GM13977 (cell line): Measurements from ENCODE around the gene LRRC30.

ENCODE experiments used
- DNase-seq: peaks from one replicate; pipeline ENCODE4 v3.0.0; 2012; ENCODE audit warnings: low spot score
- CTCF ChIP-seq: IDR thresholded peaks from 2 replicates; pipeline ENCODE4 v1.5.1; 2012; ENCODE audit warnings: mild to moderate bottlenecking, control low read depth; ENCODE audit not compliant: insufficient read depth; ENCODE audit errors: extremely low read depth, missing control alignments
- in situ Hi-C: fragments of 300-500 bp; cut with MboI; formaldehyde crosslinking; loops from one replicate; pipeline ENCODE4 v1.12.0; 2022; ENCODE audit warnings: low sequenced_read_pairs, low pct_unique_long_range_greater_than_20kb, mixed read lengths, inconsistent platforms; ENCODE audit not compliant: unreplicated experiment

The LRRC30 gene

GRCh38 chr18:7234956-7235355 lies 4.1 kb downstream of the LRRC30 start:
- no peak for DNase-seq
- in situ Hi-C loops, result no loop called here
- no peak for TF ChIP-seq CTCF

- in situ Hi-C loops, result no loop called here
- no peak for TF ChIP-seq CTCF
- no peak for DNase-seq
These were observed 5.2 kb downstream of the LRRC30 start for GRCh38 chr18:7236072-7236471.

- TF ChIP-seq CTCF, result no peak
- DNase-seq, result no peak
- in situ Hi-C loops, result no loop called here
These were observed 6.0 kb downstream of the LRRC30 start for GRCh38 chr18:7236933-7237332.

GRCh38 chr18:7237673-7238272 lies 6.9 kb downstream of the LRRC30 start:
- DNase-seq, result no peak
- TF ChIP-seq CTCF, result no peak
- in situ Hi-C loops, result no loop called here

GRCh38 chr18:7242926-7243325 lies 12.0 kb downstream of the LRRC30 start:
- in situ Hi-C loops, result no loop called here
- TF ChIP-seq CTCF, result no peak
- no peak for DNase-seq

GRCh38 chr18:7248877-7249276 lies 18.0 kb downstream of the LRRC30 start:
- in situ Hi-C loops, result no loop called here
- TF ChIP-seq CTCF, result no peak
- DNase-seq, result no peak

- in situ Hi-C loops, result no loop called here
These were observed 23.3 kb downstream of the LRRC30 start for GRCh38 chr18:7254163-7254562.

More at GRCh38 chr18:7254163-7254562, 23.3 kb downstream of the LRRC30 start:
- no peak for TF ChIP-seq CTCF
- DNase-seq, result no peak
